Hepatocyte (in vitro differentiated cells): Measurements from ENCODE around the gene CXorf58. TPM values are rescaled to one million over a fixed set of nuclear protein-coding genes. Genes with fewer than 3 reads are reported as not detected.
A peak's percentile ranks its signal among the peaks of the same experiment; 100 is the strongest.

Experiments
- DNase-seq: peaks from one replicate; pipeline ENCODE4 v3.0.0-alpha.2; 2016; ENCODE audit warnings: low spot score
- H2AFZ ChIP-seq: fragments of 200-600 bp; sonication (generic); 2 replicates; pipeline ENCODE4 v1.6.0; 2016; ENCODE audit warnings: antibody characterized with exemption, mild to moderate bottlenecking
- H3K27ac ChIP-seq: fragments of 200-600 bp; sonication (generic); 2 replicates; pipeline ENCODE4 v1.5.1; 2016; ENCODE audit warnings: mild to moderate bottlenecking
- H3K27me3 ChIP-seq: fragments of 200-600 bp; sonication (generic); 2 replicates; pipeline ENCODE4 v1.6.1; 2016
- H3K36me3 ChIP-seq: fragments of 200-600 bp; sonication (generic); replicated peaks from 2 replicates; pipeline ENCODE4 v1.5.1; 2016; ENCODE audit warnings: low read depth; ENCODE audit not compliant: insufficient read depth
- H3K4me1 ChIP-seq: fragments of 200-600 bp; sonication (generic); 2 replicates; pipeline ENCODE4 v1.5.1; 2016; ENCODE audit warnings: mild to moderate bottlenecking, moderate library complexity; ENCODE audit not compliant: insufficient read depth
- H3K4me2 ChIP-seq: fragments of 200-600 bp; sonication (generic); 2 replicates; pipeline ENCODE4 v1.6.0; 2016
- H3K4me3 ChIP-seq: fragments of 200-600 bp; sonication (generic); 2 replicates; pipeline ENCODE4 v1.5.1; 2016; ENCODE audit warnings: mild to moderate bottlenecking
- H3K79me2 ChIP-seq: fragments of 200-600 bp; sonication (generic); 2 replicates; pipeline ENCODE4 v1.6.0; 2017; ENCODE audit warnings: mild to moderate bottlenecking
- H3K9me2 ChIP-seq: fragments of 200-600 bp; sonication (generic); replicated peaks from 2 replicates; pipeline ENCODE4 v1.6.0; 2017; ENCODE audit warnings: mild to moderate bottlenecking; ENCODE audit not compliant: insufficient read depth
- H3K9me3 ChIP-seq: fragments of 200-600 bp; sonication (generic); 2 replicates; pipeline ENCODE4 v1.5.1; 2016; ENCODE audit warnings: low read depth, mild to moderate bottlenecking
- H4K20me1 ChIP-seq: fragments of 200-600 bp; sonication (generic); 2 replicates; pipeline ENCODE4 v1.6.0; 2016; ENCODE audit warnings: mild to moderate bottlenecking; ENCODE audit not compliant: insufficient read depth, poor library complexity, severe bottlenecking
- EZH2 ChIP-seq: fragments of 200-600 bp; sonication (generic); IDR thresholded peaks from 2 replicates; pipeline ENCODE4 v1.6.1; 2016; ENCODE audit warnings: antibody characterized with exemption, mild to moderate bottlenecking, borderline replicate concordance
- EZH2phosphoT487 ChIP-seq: fragments of 200-600 bp; sonication (generic); IDR thresholded peaks from one replicate; pipeline ENCODE4 v1.6.1; 2018; ENCODE audit warnings: antibody characterized with exemption, mild to moderate bottlenecking, low read depth, moderate library complexity; ENCODE audit not compliant: unreplicated experiment, severe bottlenecking
- WGBS: methylation state at CpG from one replicate; pipeline ENCODE4 v1.1.6; 2016; ENCODE audit warnings: low lambda C conversion rate; ENCODE audit errors: missing lambda C conversion rate; 5-methylcytosine and 5-hydroxymethylcytosine counted together
- polyA plus RNA-seq: library from polyadenylated mRNA; unstranded; fragments of >200 nt; fragmentation: Nextera tagmentation; extraction: Ambion mirVana; gene quantifications from 2 replicates; pipeline ENCODE4 v1.2.1, GENCODE V29; 2016
- total RNA-seq: library from RNA; depleted of rRNA; stranded (reverse); fragments of >200 nt; gene quantifications from 2 replicates; pipeline ENCODE4 v1.2.3, GENCODE V29; 2014
- TF ChIP-seq, protein P1 (sequence below): fragments of 200-600 bp; sonication (generic); IDR thresholded peaks from 2 replicates; pipeline ENCODE4 v1.5.1; 2016; ENCODE audit warnings: antibody characterized with exemption, mild to moderate bottlenecking; ENCODE audit not compliant: poor library complexity

Gene CXorf58
- total and polyA plus RNA-seq, 2 experiments from 2014 or later = 0.58 to 2.8 TPM

- 61% methylated on average over 3 of the region's 3 CpGs for WGBS
- no peak for DNase-seq
- Histone ChIP-seq H3K27ac (peak overlapping the region; percentile 31), H3K36me3 (no peaks in the 10 kb centered on the region), H3K9me2 (no peaks in the 10 kb centered on the region), H2AFZ (no peak overlapping the region), H3K4me3 (no peak overlapping the region), H3K27me3 (no peaks in the 10 kb centered on the region), H3K9me3 (no peaks in the 10 kb centered on the region), H4K20me1 (no peaks in the 10 kb centered on the region), H3K4me2 (no peak overlapping the region), H3K79me2 (no peaks in the 10 kb centered on the region), H3K4me1 (peaks cover 28% of the 10 kb centered on the region)
- TF ChIP-seq, protein P1, sequence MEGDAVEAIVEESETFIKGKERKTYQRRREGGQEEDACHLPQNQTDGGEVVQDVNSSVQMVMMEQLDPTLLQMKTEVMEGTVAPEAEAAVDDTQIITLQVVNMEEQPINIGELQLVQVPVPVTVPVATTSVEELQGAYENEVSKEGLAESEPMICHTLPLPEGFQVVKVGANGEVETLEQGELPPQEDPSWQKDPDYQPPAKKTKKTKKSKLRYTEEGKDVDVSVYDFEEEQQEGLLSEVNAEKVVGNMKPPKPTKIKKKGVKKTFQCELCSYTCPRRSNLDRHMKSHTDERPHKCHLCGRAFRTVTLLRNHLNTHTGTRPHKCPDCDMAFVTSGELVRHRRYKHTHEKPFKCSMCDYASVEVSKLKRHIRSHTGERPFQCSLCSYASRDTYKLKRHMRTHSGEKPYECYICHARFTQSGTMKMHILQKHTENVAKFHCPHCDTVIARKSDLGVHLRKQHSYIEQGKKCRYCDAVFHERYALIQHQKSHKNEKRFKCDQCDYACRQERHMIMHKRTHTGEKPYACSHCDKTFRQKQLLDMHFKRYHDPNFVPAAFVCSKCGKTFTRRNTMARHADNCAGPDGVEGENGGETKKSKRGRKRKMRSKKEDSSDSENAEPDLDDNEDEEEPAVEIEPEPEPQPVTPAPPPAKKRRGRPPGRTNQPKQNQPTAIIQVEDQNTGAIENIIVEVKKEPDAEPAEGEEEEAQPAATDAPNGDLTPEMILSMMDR = no peak
- TF ChIP-seq EZH2 (no peak), EZH2phosphoT487 (no peak)
These were observed 22.0 kb upstream of the CXorf58 start for GRCh38 chrX:23885803-23886202.

- Histone ChIP-seq H3K9me3 (no peaks in the 10 kb centered on the region), H3K9me2 (no peaks in the 10 kb centered on the region), H4K20me1 (no peaks in the 10 kb centered on the region), H3K27ac (peak overlapping the region; percentile 83), H3K4me1 (peaks cover 28% of the 10 kb centered on the region), H3K4me3 (no peak overlapping the region), H2AFZ (no peak overlapping the region), H3K4me2 (peak overlapping the region; percentile 27), H3K36me3 (no peaks in the 10 kb centered on the region), H3K27me3 (no peaks in the 10 kb centered on the region), H3K79me2 (no peaks in the 10 kb centered on the region)
- TF ChIP-seq EZH2phosphoT487 (no peak), EZH2 (no peak)
- TF ChIP-seq, protein P1 = no peak
- WGBS = 92% methylated on average over 6 of the region's 6 CpGs
- DNase-seq = no peak
These were observed 20.4 kb upstream of the CXorf58 start for GRCh38 chrX:23887451-23887850.

DNA sequence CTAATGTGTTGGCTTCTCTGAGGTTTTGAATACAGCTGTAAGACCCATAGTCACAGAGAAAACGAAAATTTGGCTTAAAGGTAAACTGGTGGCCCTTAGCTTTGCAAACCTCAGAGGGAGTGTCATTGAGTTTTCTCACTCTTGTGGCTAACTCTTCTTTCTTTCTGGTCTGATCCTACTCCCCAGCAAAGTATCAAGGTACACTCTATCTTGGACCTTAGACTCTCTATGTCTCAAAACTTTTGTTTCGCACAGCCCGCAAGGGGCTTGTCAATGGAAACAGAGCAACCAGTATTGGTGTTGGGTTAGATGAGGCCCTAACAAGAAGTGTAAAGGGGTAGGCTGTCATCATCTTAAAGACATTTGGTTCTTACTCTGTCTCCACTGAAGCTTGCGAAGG is 19.9 kb upstream of the CXorf58 start:
- whole genome bisulfite sequencing = 97% methylated on average over 4 of the region's 4 CpGs

More for the DNA sequence above, 19.9 kb upstream of the CXorf58 start:
- Histone ChIP-seq H3K36me3 (no peaks in the 10 kb centered on the region), H3K4me3 (no peak overlapping the region), H4K20me1 (no peaks in the 10 kb centered on the region), H3K27ac (peak overlapping the region; percentile 83), H3K4me1 (peaks cover 28% of the 10 kb centered on the region), H3K9me3 (no peaks in the 10 kb centered on the region), H2AFZ (no peak overlapping the region), H3K79me2 (no peaks in the 10 kb centered on the region), H3K4me2 (peak overlapping the region; percentile 27), H3K27me3 (no peaks in the 10 kb centered on the region), H3K9me2 (no peaks in the 10 kb centered on the region)
- no peak for DNase-seq
- TF ChIP-seq, protein P1 = no peak
- TF ChIP-seq EZH2 (no peak), EZH2phosphoT487 (no peak)
